Measurements from ENCODE around the gene MORC3.

Gene MORC3

GRCh38 chr21:36419996-36420395, 100.0 kb downstream of the MORC3 start:
- FAIRE-seq (no peak), DNase-seq (ENCODE audit: low spot score) (peak; percentile 73)

- FAIRE-seq = no peak
- DNase-seq (ENCODE audit: low spot score) = no peak
These were observed 100.8 kb downstream of the MORC3 start for GRCh38 chr21:36420571-36421339.

- DNase-seq (ENCODE audit: low spot score) (peak; percentile 34), FAIRE-seq (no peak)
These were observed 102.5 kb downstream of the MORC3 start for GRCh38 chr21:36422279-36423098.

GRCh38 chr21:36423771-36424433, 103.9 kb downstream of the MORC3 start:
- no peak for DNase-seq (ENCODE audit: low spot score)
- FAIRE-seq = no peak

DNA sequence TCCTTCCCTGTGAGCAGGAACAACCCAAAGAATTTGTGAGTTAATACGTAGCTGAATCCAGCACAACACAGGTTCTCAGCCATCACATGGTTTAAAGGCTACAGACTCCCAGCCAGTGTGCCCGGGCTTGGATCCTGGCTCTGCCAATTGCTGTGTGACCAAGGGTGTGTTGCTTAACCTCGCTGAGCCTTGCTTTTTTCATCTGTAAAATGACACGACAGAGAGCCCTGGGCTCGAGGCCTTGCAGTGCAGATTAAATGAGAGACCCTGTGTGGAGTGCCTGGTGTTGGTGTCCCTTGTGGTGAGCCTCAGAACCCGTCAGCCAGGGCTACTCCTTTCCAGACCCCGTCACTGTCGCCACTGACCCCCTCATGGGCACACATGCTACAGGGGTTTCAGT, 104.6 kb downstream of the MORC3 start:
- FAIRE-seq = no peak

DNA sequence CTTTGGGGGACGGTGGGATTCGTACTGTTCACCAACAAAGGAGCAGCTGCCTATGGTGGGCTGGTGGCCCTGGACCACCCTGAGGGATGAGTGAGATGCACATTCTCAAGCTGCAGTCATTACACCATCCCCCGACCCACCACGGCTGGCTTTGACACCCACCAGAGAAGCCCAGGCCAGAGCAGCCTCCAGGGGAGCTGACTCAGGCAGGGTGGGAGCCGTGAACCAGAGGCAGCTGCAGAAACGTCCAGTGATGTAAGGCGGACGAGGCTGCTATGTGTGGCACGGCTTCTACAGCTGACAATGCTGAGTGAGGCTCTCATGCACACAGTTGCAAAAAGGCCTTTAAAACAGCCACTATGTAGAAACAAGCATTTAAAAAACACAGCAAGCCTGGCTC, 105.3 kb downstream of the MORC3 start:
- no peak for FAIRE-seq
- DNase-seq (ENCODE audit: low spot score) = no peak

More for the DNA sequence above, 104.6 kb downstream of the MORC3 start:
- DNase-seq (ENCODE audit: low spot score) = no peak

Data from RCC 7860 (cell line).